Stomach (tissue), 4 donors: ENCODE results near the gene NPY2R.

Experiments
- POLR2A ChIP-seq, 4 donors: fragments of 450-650 bp; IDR thresholded peaks; one replicate each; pipeline ENCODE4 v1.6.1; 2016; ENCODE audit warnings: antibody characterized with exemption in 4 of 4, control low read depth in 2 of 4, mild to moderate bottlenecking in 1 of 4, moderate library complexity in 1 of 4
- TF ChIP-seq, protein P1 (sequence below), 7 experiments: fragments of 450-650 bp in 4 of 7; fragments of 200-600 bp in 3 of 7; sonication (generic) in 3 of 7; IDR thresholded peaks; one replicate each; pipeline ENCODE4 v1.5.1; 2016 to 2019; ENCODE audit warnings: antibody characterized with exemption in 7 of 7, control low read depth in 2 of 7, mild to moderate bottlenecking in 1 of 7

DNA sequence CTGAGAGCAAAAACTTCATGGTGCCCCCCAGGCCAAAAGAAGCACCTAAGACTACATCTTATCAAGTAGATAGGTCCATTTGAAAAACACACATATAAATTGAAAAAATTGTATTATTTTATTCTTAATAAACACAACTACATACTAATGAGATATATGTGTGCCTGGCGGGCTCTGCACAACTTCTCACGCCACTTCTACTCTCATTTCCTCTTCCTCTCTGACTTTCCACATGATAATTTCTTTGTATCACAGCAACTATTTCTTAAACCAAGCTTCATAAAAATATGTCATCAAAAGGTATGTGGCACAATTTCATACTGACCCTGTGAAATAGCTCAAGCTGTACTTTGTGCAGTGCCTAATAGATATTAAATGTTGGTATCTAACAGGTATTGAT is 10.7 kb upstream of the NPY2R start:
- TF ChIP-seq, protein P1, sequence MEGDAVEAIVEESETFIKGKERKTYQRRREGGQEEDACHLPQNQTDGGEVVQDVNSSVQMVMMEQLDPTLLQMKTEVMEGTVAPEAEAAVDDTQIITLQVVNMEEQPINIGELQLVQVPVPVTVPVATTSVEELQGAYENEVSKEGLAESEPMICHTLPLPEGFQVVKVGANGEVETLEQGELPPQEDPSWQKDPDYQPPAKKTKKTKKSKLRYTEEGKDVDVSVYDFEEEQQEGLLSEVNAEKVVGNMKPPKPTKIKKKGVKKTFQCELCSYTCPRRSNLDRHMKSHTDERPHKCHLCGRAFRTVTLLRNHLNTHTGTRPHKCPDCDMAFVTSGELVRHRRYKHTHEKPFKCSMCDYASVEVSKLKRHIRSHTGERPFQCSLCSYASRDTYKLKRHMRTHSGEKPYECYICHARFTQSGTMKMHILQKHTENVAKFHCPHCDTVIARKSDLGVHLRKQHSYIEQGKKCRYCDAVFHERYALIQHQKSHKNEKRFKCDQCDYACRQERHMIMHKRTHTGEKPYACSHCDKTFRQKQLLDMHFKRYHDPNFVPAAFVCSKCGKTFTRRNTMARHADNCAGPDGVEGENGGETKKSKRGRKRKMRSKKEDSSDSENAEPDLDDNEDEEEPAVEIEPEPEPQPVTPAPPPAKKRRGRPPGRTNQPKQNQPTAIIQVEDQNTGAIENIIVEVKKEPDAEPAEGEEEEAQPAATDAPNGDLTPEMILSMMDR (IDR thresholded peaks at IDR 0.05): no peak
- TF ChIP-seq POLR2A (IDR thresholded peaks at IDR 0.05): no peak
